ENCODE results near the gene CARD18.
"Not testable (repeated sequence)": the region's sequence is repeated elsewhere in the genome, so short reads cannot be mapped to it uniquely, and the experiment has no call there.

Gene CARD18

DNA sequence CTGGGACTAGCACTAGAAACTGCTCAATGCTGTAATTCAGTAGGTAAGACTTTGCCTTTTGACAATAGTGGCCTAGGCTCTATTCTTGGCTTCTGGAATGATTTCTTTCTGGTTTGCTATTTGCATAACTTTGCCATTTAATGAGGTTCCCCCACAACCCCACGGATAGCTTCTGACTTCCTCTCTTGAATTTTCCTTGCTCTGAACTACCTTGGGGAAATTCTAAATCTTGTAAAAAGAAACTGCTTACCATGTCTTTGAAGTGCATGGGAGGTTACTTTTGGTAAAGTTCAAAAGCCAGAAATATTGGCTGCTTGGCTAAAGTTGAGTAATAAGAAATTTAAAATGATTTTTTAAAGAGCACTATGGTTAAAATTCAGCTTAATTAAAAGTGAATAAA lies 35.3 kb downstream of the CARD18 start:
- TF ChIP-seq, protein P1, sequence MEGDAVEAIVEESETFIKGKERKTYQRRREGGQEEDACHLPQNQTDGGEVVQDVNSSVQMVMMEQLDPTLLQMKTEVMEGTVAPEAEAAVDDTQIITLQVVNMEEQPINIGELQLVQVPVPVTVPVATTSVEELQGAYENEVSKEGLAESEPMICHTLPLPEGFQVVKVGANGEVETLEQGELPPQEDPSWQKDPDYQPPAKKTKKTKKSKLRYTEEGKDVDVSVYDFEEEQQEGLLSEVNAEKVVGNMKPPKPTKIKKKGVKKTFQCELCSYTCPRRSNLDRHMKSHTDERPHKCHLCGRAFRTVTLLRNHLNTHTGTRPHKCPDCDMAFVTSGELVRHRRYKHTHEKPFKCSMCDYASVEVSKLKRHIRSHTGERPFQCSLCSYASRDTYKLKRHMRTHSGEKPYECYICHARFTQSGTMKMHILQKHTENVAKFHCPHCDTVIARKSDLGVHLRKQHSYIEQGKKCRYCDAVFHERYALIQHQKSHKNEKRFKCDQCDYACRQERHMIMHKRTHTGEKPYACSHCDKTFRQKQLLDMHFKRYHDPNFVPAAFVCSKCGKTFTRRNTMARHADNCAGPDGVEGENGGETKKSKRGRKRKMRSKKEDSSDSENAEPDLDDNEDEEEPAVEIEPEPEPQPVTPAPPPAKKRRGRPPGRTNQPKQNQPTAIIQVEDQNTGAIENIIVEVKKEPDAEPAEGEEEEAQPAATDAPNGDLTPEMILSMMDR (IDR thresholded peaks at IDR 0.05; ENCODE audit: insufficient read depth, low read depth, low read length, missing control alignments), result no peak

DNA sequence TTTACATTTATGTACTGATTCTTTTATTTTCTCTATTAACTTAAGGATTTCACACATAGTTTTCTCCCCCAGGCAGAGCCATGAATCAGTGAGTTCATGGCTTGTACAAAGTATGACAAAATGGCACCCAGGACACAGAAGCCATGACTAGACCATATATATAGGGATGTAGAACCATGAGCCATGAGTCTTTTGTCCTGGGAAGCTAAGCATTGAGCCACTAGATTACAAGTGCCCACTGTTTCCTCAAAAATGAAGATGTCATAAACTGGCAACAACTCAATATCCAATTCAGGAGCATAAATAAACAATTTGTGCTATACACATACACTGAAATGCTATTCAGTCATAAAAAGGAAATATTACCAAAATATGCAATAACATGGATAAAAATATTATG lies 36.2 kb downstream of the CARD18 start:
- no peak overlapping the region for H3K4me3 ChIP-seq (ENCODE audit: low read length)
- DNase-seq (ENCODE audit: low read depth), result no peak
- TF ChIP-seq, protein P1 (IDR thresholded peaks at IDR 0.05; ENCODE audit: insufficient read depth, low read depth, low read length, missing control alignments), result no peak

More for the DNA sequence above, 35.3 kb downstream of the CARD18 start:
- no peak for DNase-seq (ENCODE audit: low read depth)
- H3K4me3 ChIP-seq (ENCODE audit: low read length), result no peak overlapping the region

DNA sequence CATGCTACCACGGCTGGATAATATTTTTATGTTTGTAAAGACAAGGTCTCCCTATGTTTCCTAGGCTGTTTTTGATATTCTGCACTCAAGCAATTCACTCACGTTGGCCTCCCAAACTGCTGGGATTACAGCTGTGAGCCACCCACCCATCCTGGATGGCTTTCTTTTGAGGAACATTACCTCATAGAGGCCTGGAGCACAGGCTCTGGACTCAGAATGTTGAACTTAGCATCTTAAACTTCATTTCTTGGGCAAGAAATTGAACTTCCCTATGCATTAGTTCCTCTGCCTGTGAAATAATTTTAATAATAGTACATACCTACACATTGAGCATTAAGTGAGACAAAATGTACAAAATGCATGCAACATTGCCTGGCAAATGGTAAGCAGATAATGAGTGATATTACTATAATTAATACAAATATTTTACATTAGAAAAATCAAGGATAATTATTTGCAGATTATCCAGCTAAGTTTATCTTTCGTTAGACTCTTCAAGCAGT lies 37.4 kb downstream of the CARD18 start:
- not testable (repeated sequence) for H3K4me3 ChIP-seq (ENCODE audit: low read length); DNase-seq (ENCODE audit: low read depth)

DNA sequence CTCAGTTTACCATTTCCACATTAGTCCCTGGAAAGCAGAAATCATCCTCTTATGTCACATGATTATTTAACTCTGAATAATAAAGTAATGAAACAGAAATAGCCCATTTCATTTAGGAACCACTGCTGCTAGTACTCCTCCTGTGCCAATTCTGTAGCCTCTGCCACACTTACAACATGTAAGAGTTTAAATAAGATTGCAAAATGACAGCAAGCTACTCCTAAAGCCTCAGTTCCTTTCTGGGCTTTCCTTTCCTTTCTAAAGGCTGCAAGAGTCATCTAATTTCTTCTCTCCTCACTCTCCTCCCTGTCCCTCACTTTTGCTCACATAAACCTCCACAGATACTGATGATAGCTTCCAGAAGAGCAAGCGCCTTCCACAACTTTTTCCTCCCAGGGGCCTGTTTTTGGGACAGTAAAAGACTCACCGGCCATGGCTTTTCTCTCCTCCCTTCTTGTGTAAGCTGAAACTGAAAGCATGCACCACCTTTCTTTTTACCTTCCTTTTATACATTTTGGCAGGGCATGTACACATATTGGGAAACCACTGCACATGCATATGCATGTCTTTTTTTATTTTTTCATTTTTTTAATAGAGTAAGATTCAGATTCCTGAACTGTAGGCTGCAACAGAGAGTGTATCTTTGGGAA lies 38.5 kb downstream of the CARD18 start:
- DNase-seq (ENCODE audit: low read depth), result peak; percentile 86
- peak overlapping the region; percentile 11 for H3K4me3 ChIP-seq (ENCODE audit: low read length)
- TF ChIP-seq, protein P1 (IDR thresholded peaks at IDR 0.05; ENCODE audit: insufficient read depth, low read depth, low read length, missing control alignments), result no peak

DNA sequence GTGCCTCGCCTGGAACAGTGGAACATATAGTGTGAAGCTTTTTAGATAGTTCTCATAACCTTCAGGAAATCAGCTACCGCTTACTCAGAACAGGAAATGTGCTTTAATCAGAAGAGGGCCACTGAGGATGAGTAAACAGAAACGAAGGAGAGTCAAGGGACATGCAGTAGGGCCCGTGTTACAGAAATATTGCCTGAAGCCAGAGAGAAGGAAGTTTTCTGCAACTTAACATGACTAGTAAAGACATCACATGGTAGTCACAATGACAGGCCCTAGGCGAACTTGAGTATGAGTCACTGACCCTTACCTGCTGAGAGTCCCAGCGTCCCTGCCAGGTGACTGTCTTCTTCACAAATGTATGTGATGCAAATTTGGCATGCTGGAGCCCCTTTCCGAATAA lies 39.4 kb downstream of the CARD18 start:
- H3K4me3 ChIP-seq (ENCODE audit: low read length), result no peak overlapping the region

DNA sequence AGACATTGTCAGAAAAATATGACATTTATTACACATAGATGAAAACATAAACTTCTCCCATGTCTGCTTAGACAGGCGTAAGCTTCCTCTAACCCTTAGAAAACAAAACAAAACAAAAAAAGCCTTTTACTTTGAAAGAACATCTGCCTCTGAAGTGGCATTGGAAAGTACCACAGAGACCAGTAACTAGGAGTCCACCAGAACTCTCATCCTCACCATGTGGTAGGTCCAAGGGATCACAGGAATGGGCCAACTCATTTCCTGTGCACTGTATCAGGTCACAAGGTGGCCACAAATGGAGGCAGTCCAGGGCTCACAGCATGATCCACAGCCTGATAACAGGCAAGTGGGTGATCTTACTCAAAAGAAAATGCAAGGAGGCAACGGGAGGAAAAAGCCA lies 40.0 kb downstream of the CARD18 start:
- not testable (repeated sequence) for DNase-seq (ENCODE audit: low read depth); H3K4me3 ChIP-seq (ENCODE audit: low read length)

More for the DNA sequence above, 39.4 kb downstream of the CARD18 start:
- TF ChIP-seq, protein P1 (IDR thresholded peaks at IDR 0.05; ENCODE audit: insufficient read depth, low read depth, low read length, missing control alignments), result no peak
- peak; percentile 92 for DNase-seq (ENCODE audit: low read depth)

DNA sequence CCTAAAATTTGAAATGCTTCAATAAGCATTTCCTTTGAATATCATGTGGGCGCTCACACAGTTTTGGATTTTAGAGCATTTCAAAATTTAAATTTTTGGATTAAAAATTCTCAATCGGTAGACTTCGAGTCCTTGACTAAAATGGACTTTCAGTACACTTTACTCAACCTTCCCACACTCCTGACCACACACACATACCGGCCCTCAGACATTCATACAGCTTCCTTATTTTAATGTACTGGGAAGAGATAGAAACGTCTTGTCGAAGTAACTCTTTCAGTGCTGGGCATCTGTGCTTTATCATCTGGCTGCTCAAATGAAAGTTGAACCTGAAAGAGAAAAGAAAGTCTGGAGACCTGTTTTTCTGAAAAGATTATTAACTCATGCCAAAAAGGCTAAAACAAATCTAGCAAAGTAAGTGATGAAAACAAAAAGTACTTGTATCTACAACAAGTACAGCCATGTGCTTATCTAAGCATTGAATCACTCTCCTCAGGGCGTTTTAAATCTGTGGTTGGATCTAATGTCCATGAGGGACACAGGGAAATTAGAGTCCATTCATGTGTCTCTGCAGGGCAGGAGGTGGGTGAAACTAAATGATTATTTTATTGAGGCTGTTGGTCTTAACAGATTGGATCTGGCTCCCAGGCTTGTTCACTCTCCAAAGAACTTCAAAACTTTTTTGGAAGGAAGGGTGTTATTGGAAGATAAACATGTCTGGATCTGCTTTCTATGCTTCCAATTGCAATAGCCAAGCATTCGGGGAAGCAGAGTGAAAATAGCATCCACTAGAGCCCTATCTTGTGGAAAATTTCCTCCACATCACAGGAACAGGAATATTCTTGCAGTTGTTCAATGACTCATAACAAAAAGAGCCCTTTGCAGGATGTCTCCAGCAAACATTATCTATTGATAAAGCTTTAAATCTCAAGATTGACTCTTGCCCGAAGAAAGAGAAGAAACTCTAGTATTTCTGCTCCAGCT lies 47.0 kb downstream of the CARD18 start:
- no peak overlapping the region for H3K4me3 ChIP-seq (ENCODE audit: low read length)
- DNase-seq (ENCODE audit: low read depth), result peak; percentile 73
- TF ChIP-seq, protein P1 (IDR thresholded peaks at IDR 0.05; ENCODE audit: insufficient read depth, low read depth, low read length, missing control alignments), result no peak
